CD4-positive, alpha-beta T cell (primary cell): ENCODE results near the gene LRRC34. TPM values are rescaled to one million over a fixed set of nuclear protein-coding genes. Genes with fewer than 3 reads are reported as not detected.
A peak's percentile ranks its signal among the peaks of the same experiment; 100 is the strongest.

Experiments
- ATAC-seq: fragments of 200-7000 bp; cut with Tn5 transposase; one replicate; pipeline ENCODE4 v1.10.0; 2022; ENCODE audit warnings: mild to moderate bottlenecking; ENCODE audit not compliant: poor library complexity
- CTCF ChIA-PET: fragments of 350-600 bp; sonication (Branson Sonifier 250); formaldehyde crosslinking; loops from one replicate; lab custom pipeline; 2021; ENCODE audit warnings: antibody characterized with exemption, inconsistent platforms; lab: Charles Lee
- POLR2A ChIA-PET: fragments of 350-600 bp; sonication (Branson Sonifier 250); formaldehyde crosslinking; loops from one replicate; lab custom pipeline; 2021; ENCODE audit warnings: antibody characterized with exemption, inconsistent platforms; lab: Charles Lee
- DNase-seq, 14 experiments: peaks; one replicate each; pipeline ENCODE4 v3.0.0-alpha.2; 2013 to 2020; ENCODE audit warnings: mixed read lengths in 2 of 14
- H3K27ac ChIP-seq, 2 donors: one replicate each; pipeline versions ENCODE4 v1.5.1 to v1.7.0; 2013; ENCODE audit warnings: low read length in 2 of 2, low read depth in 1 of 2, mild to moderate bottlenecking in 1 of 2
- H3K27me3 ChIP-seq, 2 experiments: 1 replicate in 1 of 2; 2 replicates in 1 of 2; pipeline versions ENCODE4 v1.6.1 to v1.7.0; 2013; ENCODE audit warnings: low read length in 2 of 2, control low read depth in 1 of 2, mild to moderate bottlenecking in 1 of 2, moderate library complexity in 1 of 2; ENCODE audit not compliant: insufficient read depth in 2 of 2, control insufficient read depth in 1 of 2
- H3K36me3 ChIP-seq: one replicate; pipeline ENCODE4 v1.6.1; 2013; ENCODE audit warnings: low read length, control low read depth; ENCODE audit not compliant: insufficient read depth
- H3K4me1 ChIP-seq: one replicate; pipeline ENCODE4 v1.6.1; 2013; ENCODE audit warnings: low read length, control low read depth; ENCODE audit not compliant: insufficient read depth
- H3K4me3 ChIP-seq: one replicate; pipeline ENCODE4 v1.5.1; 2013; ENCODE audit warnings: mild to moderate bottlenecking, low read length, moderate library complexity
- H3K9me3 ChIP-seq, 2 experiments: 1 replicate in 1 of 2; 2 replicates in 1 of 2; pipeline versions ENCODE4 v1.6.1 to v1.7.0; 2013; ENCODE audit warnings: low read length in 2 of 2, mild to moderate bottlenecking in 2 of 2, control low read depth in 1 of 2, moderate library complexity in 1 of 2; ENCODE audit not compliant: control insufficient read depth in 1 of 2, insufficient read depth in 1 of 2
- H3K27ac Mint-ChIP-seq: one replicate; pipeline ENCODE4 v1.8.0; 2020; ENCODE audit warnings: mixed read lengths
- H3K27me3 Mint-ChIP-seq: one replicate; pipeline ENCODE4 v1.8.0; 2021; ENCODE audit warnings: mixed read lengths
- H3K36me3 Mint-ChIP-seq: one replicate; pipeline ENCODE4 v1.8.0; 2021; ENCODE audit warnings: low read depth, mixed read lengths
- H3K4me1 Mint-ChIP-seq: one replicate; pipeline ENCODE4 v1.8.0; 2021; ENCODE audit warnings: low read depth, mixed read lengths
- H3K4me3 Mint-ChIP-seq: one replicate; pipeline ENCODE4 v1.8.0; 2020; ENCODE audit warnings: mild to moderate bottlenecking, mixed read lengths
- H3K9me3 Mint-ChIP-seq: one replicate; pipeline ENCODE4 v1.8.0; 2020; ENCODE audit warnings: mixed read lengths
- intact Hi-C, 2 experiments: fragments of 100-400 bp; cut with DNase I in 1 of 2; cut with micrococcal nuclease in 1 of 2; formaldehyde crosslinking; loops; one replicate each; pipeline versions ENCODE4 v1.15.1 to v1.9.0; 2023 to 2025; cut with DNase I, micrococcal nuclease
- total RNA-seq, 174 experiments: library from RNA in 2 of 174; stranded (reverse) in 2 of 174; gene quantifications; one replicate each; pipeline ENCODE4 v1.2.3 and lab custom pipeline; 2021 to 2026
- TF ChIP-seq, protein P1 (sequence below): fragments of 200-600 bp; IDR thresholded peaks from one replicate; pipeline ENCODE4 v1.8.0; 2022; ENCODE audit warnings: antibody characterized with exemption, mild to moderate bottlenecking

The LRRC34 gene
- total RNA-seq, 2 experiments from 2014 or later, result 0.22 to 0.52 TPM

DNA sequence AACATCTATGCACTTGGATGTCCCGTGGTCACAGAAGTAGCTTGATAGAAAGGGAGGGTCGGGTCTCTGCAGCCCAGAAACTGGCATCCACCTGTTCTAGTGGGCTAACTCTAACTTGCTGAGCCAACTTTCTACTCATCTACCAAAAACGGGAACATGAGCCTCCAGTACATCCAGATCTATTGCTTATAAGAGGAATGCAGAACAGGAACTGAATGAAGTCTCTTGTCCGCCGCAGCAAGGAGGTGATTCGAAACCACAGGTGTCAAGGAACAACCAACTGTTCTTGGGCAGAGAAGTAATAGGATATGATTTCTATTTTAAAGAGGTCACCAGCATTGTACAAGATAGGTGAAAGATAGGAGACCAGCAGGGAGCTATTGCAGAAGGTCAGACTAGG is 65.8 kb downstream of the LRRC34 start:
- DNase-seq (no peak), ATAC-seq (no peak)
- Mint-ChIP-seq H3K36me3 (no peaks in the 10 kb centered on the region), H3K9me3 (no peaks in the 10 kb centered on the region), H3K4me3 (no peak overlapping the region), H3K4me1 (peaks cover 4% of the 10 kb centered on the region), H3K27me3 (peaks cover 33% of the 10 kb centered on the region), H3K27ac (no peak overlapping the region)
- H3K27ac ChIP-seq, result no peak overlapping the region
- H3K36me3 ChIP-seq, result no peaks in the 10 kb centered on the region
- ChIA-PET CTCF (no interaction called here), POLR2A (no interaction called here)
- TF ChIP-seq, protein P1, sequence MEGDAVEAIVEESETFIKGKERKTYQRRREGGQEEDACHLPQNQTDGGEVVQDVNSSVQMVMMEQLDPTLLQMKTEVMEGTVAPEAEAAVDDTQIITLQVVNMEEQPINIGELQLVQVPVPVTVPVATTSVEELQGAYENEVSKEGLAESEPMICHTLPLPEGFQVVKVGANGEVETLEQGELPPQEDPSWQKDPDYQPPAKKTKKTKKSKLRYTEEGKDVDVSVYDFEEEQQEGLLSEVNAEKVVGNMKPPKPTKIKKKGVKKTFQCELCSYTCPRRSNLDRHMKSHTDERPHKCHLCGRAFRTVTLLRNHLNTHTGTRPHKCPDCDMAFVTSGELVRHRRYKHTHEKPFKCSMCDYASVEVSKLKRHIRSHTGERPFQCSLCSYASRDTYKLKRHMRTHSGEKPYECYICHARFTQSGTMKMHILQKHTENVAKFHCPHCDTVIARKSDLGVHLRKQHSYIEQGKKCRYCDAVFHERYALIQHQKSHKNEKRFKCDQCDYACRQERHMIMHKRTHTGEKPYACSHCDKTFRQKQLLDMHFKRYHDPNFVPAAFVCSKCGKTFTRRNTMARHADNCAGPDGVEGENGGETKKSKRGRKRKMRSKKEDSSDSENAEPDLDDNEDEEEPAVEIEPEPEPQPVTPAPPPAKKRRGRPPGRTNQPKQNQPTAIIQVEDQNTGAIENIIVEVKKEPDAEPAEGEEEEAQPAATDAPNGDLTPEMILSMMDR, result no peak
- intact Hi-C loops, result loop anchor here in 1 of 2 experiments (10.0 kb wide), 2 partner anchors 882 to 1702 kb away; no protein-coding TSS in a partner anchor
- no peak overlapping the region for H3K4me3 ChIP-seq
- no peaks in the 10 kb centered on the region for H3K4me1 ChIP-seq
- H3K27me3 ChIP-seq, result peaks cover 6 to 9% of the 10 kb centered on the region in 2 experiments
- no peaks in the 10 kb centered on the region for H3K9me3 ChIP-seq

DNA sequence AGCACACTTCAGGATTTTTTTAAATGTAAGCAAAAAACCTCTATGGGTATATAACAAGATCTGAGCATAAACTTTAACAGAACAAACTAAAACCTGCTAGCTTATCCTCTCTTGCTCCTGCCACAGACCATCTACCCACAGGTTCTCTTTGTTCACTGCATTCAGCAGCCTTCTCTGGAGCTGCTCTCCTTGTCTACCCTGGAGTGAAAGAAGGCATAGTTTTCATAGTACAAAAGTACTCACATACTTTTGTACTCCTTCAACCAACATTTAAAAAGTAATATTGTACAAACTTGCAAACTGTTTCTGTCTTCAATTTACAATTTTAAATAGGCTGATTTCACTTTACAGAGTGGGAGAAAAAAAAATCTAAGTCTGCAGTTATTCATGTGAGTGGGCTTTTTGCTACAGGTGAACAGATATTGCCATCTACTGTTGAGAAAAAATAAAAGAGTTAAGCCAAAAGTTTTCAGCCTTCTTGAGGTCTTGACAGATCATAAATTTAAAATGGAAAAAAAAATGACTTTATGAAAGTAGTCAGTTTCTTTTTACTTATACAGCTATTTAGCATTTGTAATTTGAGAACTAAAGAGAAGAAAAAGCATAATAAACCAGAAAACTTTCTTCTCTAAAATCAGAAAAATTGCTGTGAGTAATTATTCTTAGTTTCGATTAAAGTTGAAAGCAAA is 68.2 kb downstream of the LRRC34 start:
- Mint-ChIP-seq H3K27ac (no peak overlapping the region), H3K36me3 (no peaks in the 10 kb centered on the region), H3K4me1 (peaks cover 4% of the 10 kb centered on the region), H3K4me3 (no peak overlapping the region), H3K9me3 (no peaks in the 10 kb centered on the region), H3K27me3 (peaks cover 33% of the 10 kb centered on the region)
- ChIA-PET CTCF (no interaction called here), POLR2A (no interaction called here)
- no peaks in the 10 kb centered on the region for H3K9me3 ChIP-seq
- no peaks in the 10 kb centered on the region for H3K4me1 ChIP-seq
- DNase-seq (no peak), ATAC-seq (no peak)
- H3K27me3 ChIP-seq, result peaks cover 5 to 6% of the 10 kb centered on the region in 2 experiments
- intact Hi-C loops, result loop anchor here (5.0 to 10.0 kb wide), 4 partner anchors 182 to 1700 kb away; no protein-coding TSS in a partner anchor
- H3K36me3 ChIP-seq, result no peaks in the 10 kb centered on the region
- H3K4me3 ChIP-seq, result no peak overlapping the region
- TF ChIP-seq, protein P1, result peak; percentile 39
- H3K27ac ChIP-seq, result no peak overlapping the region

Other genes with a start within 250 kb of the LRRC34 start
- gene MECOM, start 149.2 kb downstream of the LRRC34 start, total RNA-seq, result not detected
- gene TERC, start 47.8 kb downstream of the LRRC34 start, total RNA-seq, result 10 to 100 TPM in 1 of 2 experiments, 1 to 10 TPM in 1; 9.0 to 10.4 TPM
- not detected for gene ACTRT3, start 43.3 kb downstream of the LRRC34 start, total RNA-seq
- gene MYNN, start 39.5 kb downstream of the LRRC34 start, total RNA-seq, result 10 to 100 TPM; 18.7 to 20.6 TPM
- gene LRRIQ4, start within 50 bp of the LRRC34 start, total RNA-seq, result not detected
- gene LRRC31, start 57.0 kb upstream of the LRRC34 start, total RNA-seq, result not detected
- not detected for gene SAMD7, start 98.7 kb upstream of the LRRC34 start, total RNA-seq
- 100 to 1,000 TPM; 113 to 117 TPM for gene SEC62, start 153.9 kb upstream of the LRRC34 start, total RNA-seq
- 1 to 10 TPM; 5.7 TPM for gene GPR160, start 225.1 kb upstream of the LRRC34 start, total RNA-seq